GM18870 (cell line): ENCODE measurements around the gene FAM24B.

Experiments
- ATAC-seq: cut with Tn5 transposase; IDR thresholded peaks from one replicate; pipeline ENCODE4 v1.9.1; 2021; ENCODE audit warnings: moderate library complexity; ENCODE audit not compliant: unreplicated experiment

FAM24B gene

DNA sequence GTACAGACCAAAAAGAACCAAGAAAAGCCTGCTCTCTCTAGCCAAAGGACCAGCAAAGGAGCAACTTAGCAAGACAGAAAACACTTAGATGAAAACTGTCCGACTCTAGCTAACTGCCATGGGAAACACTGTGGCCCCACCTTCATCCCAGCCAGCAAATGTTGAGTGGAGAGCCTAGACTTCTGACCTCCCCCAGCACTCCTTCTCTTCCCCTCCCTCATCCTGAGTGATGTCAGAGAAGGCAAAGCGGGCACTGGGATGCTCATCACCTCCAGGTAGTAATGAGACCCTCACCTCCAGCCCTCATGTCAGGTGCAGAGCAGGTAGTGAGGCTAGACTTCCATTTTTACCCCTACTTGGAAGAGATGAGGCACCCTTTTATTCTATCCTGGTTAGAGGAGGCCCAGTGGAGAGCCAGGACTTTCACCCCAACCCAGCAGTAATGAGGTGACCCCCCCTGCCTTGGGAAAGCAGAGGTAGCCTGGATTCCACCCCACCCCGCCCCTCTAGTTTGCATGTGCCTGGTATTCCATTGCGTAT, 50.6 kb downstream of the FAM24B start:
- no peak for ATAC-seq

DNA sequence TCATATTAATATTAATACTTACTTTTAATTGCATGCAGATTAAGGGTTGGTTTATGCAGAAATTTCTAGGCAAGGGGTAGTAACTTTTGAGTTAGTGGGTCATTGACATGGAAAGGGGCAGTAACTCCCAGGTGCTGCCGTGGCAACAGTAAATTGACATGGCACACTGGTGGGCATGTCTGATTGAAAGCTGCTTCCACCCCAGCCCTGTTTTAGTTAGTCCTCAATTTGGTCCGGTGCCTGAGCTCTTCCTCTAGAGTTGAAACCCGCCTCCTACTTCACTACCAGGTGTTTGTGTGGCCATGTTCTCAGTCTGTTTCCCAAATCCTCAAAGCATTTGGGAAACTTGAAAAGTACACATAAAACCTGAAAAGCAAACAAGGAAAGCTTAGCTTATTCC, 52.1 kb downstream of the FAM24B start:
- no peak for ATAC-seq

DNA sequence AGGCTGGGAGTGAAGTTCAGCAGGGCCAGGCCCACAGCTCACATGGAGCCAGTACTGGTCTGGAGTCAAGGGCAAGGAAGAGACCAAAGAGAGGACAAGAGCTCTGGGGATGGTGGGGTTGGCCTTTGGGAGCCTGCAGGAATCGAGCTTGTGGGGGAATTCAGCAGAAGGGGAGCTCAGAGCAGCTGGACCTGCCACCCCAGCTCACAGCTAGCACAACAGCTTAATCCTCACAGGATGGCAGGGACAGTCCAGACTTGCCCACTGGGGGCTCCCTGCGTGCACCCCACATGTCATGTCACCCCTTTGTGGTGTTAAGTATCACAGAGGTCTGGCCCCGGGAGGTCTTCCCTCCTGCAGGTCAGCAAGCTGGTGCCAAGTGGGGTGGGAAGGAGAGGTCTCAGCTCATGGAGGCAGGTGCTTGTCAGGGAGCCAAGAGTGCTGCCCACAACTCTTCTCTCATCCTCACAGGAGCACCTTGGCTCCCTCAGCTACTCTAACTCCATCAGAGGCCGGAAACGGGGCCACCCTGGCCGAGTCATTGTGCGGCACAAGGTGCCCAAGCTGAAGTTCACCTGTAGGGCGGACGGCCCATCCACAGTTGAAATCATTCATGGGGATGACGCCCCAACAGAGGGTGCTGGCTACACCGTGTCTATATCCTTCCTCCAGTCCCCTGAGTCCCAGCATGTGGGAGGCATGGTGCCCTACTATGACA, 56.2 kb downstream of the FAM24B start:
- ATAC-seq = no peak

DNA sequence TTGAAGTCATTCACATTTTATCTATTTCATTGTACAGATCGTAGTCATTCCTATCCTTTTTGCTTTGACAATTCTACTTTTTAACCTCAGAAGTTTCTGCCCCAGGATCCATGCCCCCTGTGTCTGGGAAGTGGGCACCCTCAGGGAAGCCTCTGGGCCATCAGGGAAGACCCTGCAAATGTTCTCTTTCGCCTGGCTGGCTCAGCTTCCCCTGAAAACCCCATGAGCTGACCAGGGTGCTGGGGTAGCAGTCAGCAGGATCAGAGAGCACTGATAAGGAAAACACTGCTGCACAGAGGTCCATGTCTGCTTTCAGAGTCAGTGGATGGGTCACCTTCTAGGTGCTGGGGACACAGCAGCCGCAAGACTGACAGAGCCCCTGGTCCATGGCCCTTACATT, 57.6 kb downstream of the FAM24B start:
- ATAC-seq = no peak

DNA sequence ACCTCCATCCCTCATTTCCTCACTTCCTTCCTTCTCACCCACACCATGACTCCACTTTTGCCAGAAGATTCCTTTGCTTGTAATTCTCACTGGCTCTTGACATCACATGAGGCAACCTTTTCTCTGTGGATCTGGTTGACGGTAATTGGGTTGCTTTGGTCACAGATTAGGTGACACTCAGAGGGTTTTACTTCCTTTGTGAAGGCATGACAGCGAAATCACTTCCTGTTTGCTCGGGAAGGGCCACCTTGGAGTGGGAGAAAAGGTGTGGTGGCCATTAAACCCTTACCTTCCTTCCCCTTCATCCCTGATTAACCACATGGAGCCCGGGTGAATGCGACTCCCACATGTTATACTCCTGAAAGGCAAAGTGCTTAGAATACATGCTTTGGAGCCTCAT, 63.9 kb downstream of the FAM24B start:
- ATAC-seq = no peak

DNA sequence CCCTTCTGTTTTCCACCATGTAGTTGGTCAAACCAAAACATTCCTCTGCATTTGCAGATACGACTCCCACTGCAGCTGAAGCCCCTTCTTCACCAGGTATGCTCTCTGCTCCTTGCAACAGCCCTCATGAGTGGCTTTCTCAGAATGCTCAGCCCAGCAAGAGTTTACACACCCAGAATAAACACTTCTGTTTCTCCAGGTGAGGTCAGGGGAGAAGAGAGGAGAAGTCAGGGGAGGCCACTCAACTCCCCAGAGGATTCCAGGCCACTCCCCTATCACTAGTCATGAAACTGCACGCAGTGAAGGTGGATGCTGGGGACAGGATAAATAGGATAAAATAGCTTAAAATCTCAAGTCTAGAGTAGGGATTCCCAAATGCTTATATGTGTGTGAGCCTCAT, 64.9 kb downstream of the FAM24B start:
- no peak for ATAC-seq

DNA sequence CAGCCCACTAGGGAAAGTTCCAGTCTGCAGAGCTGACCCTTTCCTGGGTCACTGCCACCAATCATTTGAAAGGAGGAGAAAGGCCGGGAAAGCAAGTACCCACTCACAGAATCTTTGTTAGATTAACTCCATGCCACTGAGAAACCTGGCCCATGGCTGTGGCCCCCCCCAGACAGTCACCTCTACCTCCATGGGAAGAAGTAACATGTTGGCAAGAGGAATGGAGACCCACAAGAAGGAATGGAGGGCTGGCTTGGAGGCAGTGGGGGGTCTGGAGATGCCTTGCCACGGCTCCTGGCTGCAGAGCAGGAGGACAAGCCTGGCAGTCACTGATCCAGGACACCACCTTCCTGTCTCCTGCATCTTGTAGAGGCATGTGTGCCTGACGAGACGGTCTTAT, 66.6 kb downstream of the FAM24B start:
- ATAC-seq = no peak

DNA sequence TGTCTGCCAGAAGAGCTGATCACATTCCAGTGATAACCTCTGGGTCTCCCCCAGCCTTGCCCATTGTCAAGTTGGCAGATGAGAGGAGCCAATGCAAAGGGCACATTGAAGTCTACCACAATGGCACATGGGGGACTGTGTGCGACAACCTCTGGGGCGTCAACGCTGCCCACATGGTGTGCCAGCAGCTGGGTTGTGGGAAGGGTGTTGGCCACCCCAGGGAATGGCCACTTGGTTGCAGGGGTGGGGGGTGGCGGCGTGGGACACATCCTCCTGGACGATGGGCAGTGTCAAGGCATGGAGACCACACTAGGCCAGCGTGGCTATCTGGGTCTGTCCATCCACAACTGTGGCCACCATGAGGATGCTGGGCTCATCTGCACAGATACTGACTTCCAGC, 77.1 kb downstream of the FAM24B start:
- ATAC-seq = no peak
